Natural killer cell (primary cell): ENCODE data around the gene PIGK. TPM values are rescaled to one million over a fixed set of nuclear protein-coding genes. Genes with fewer than 3 reads are reported as not detected.
"Not testable (repeated sequence)": the region's sequence is repeated elsewhere in the genome, so short reads cannot be mapped to it uniquely, and the experiment has no call there.

ENCODE experiments used
- ATAC-seq, 3 donors: fragments of 150-1000 bp in 2 of 3; fragments of 200-7000 bp in 1 of 3; cut with Tn5 transposase; 1 replicate in 1 of 3; 2 replicates in 2 of 3; pipeline ENCODE4 v1.10.0; 2021; ENCODE audit warnings: mild to moderate bottlenecking in 2 of 3, moderate library complexity in 2 of 3
- DNase-seq, 2 donors: peaks; one replicate each; pipeline versions ENCODE4 v3.0.0 to v3.0.0-alpha.2; 2013 to 2021; ENCODE audit warnings: mixed read lengths in 1 of 2
- H3K27ac ChIP-seq: one replicate; pipeline ENCODE4 v1.5.1; 2013; ENCODE audit warnings: mild to moderate bottlenecking, low read length
- H3K27me3 ChIP-seq: one replicate; pipeline ENCODE4 v1.6.1; 2013; ENCODE audit warnings: low read length; ENCODE audit not compliant: control insufficient read depth, insufficient read depth
- H3K36me3 ChIP-seq: one replicate; pipeline ENCODE4 v1.6.1; 2013; ENCODE audit warnings: low read length; ENCODE audit not compliant: control insufficient read depth, insufficient read depth
- H3K4me1 ChIP-seq: one replicate; pipeline ENCODE4 v1.6.1; 2013; ENCODE audit warnings: low read length; ENCODE audit not compliant: control insufficient read depth, insufficient read depth
- H3K4me3 ChIP-seq: one replicate; pipeline ENCODE4 v1.5.1; 2013; ENCODE audit warnings: low read length
- H3K9me3 ChIP-seq: one replicate; pipeline ENCODE4 v1.6.1; 2013; ENCODE audit warnings: low read length; ENCODE audit not compliant: control insufficient read depth, insufficient read depth
- H3K27ac Mint-ChIP-seq, 2 donors: one replicate each; pipeline ENCODE4 v1.8.0; 2022; ENCODE audit warnings: mild to moderate bottlenecking in 2 of 2, mixed read lengths in 2 of 2, moderate library complexity in 1 of 2
- H3K27me3 Mint-ChIP-seq, 2 donors: one replicate each; pipeline ENCODE4 v1.8.0; 2022; ENCODE audit warnings: low read depth in 2 of 2, mixed read lengths in 2 of 2
- H3K36me3 Mint-ChIP-seq: one replicate; pipeline ENCODE4 v1.8.0; 2022; ENCODE audit warnings: mixed read lengths
- H3K4me1 Mint-ChIP-seq, 2 donors: one replicate each; pipeline ENCODE4 v1.8.0; 2022; ENCODE audit warnings: mixed read lengths in 2 of 2
- H3K4me3 Mint-ChIP-seq: one replicate; pipeline ENCODE4 v1.8.0; 2022; ENCODE audit warnings: mild to moderate bottlenecking, moderate library complexity, mixed read lengths
- H3K9me3 Mint-ChIP-seq, 2 donors: one replicate each; pipeline ENCODE4 v1.8.0; 2022; ENCODE audit warnings: mixed read lengths in 2 of 2
- CTCF ChIP-seq: fragments of 200-600 bp; IDR thresholded peaks from one replicate; pipeline ENCODE4 v1.8.0; 2022; ENCODE audit warnings: antibody characterized with exemption
- WGBS: methylation state at CpG from one replicate; pipeline ENCODE4 v1.1.7; 2013; ENCODE audit warnings: missing lambda C conversion rate; ENCODE audit not compliant: insufficient coverage; 5-methylcytosine and 5-hydroxymethylcytosine counted together
- intact Hi-C: fragments of 100-400 bp; cut with micrococcal nuclease; formaldehyde crosslinking; loops from one replicate; pipeline ENCODE4 v1.14.2; 2022
- total RNA-seq, 4 donors: library from RNA; stranded (reverse); fragments of 120-200 nt in 1 of 4; gene quantifications; one replicate each; pipeline versions ENCODE4 v1.2.3 to v1.2.4, GENCODE V29; 2013 to 2022

PIGK gene
- total RNA-seq, 3 donors from 2014 or later (not counting 1 experiment from before 2014, with no cell fraction given) = 25.4 to 29.9 (median 27.8) TPM

- Mint-ChIP-seq H3K4me1 (peaks cover 29 to 36% of the 10 kb centered on the region in 2 donors), H3K27me3 (no peaks in the 10 kb centered on the region), H3K27ac (no peak overlapping the region), H3K9me3 (peaks cover 0 to 2% of the 10 kb centered on the region in 2 donors), H3K36me3 (no peaks in the 10 kb centered on the region), H3K4me3 (no peak overlapping the region)
- Histone ChIP-seq H3K27ac (no peak overlapping the region), H3K9me3 (no peaks in the 10 kb centered on the region), H3K36me3 (no peaks in the 10 kb centered on the region), H3K4me1 (no peaks in the 10 kb centered on the region), H3K4me3 (no peak overlapping the region), H3K27me3 (no peaks in the 10 kb centered on the region)
- intact Hi-C loops = no loop called here
- ATAC-seq (no peak), DNase-seq (no peak)
- no peak for TF ChIP-seq CTCF
Observed at GRCh38 chr1:77193951-77194350, 25.3 kb downstream of the PIGK start.

- H3K4me1 Mint-ChIP-seq = peaks cover 14 to 15% of the 10 kb centered on the region in 2 donors
- no peak overlapping the region for H3K4me3 ChIP-seq
- intact Hi-C loops = no loop called here
- 94% methylated on average over 2 of the region's 4 CpGs for WGBS
- H3K36me3 ChIP-seq = no peaks in the 10 kb centered on the region
- H3K4me1 ChIP-seq = no peaks in the 10 kb centered on the region
- ATAC-seq (no peak), DNase-seq (no peak)
- H3K27ac ChIP-seq = no peak overlapping the region
- H3K9me3 ChIP-seq = no peaks in the 10 kb centered on the region
- H3K27me3 ChIP-seq = no peaks in the 10 kb centered on the region
- no peak for TF ChIP-seq CTCF
- H3K9me3 Mint-ChIP-seq = no peaks in the 10 kb centered on the region
- no peaks in the 10 kb centered on the region for H3K36me3 Mint-ChIP-seq
- H3K27me3 Mint-ChIP-seq = no peaks in the 10 kb centered on the region
- H3K27ac Mint-ChIP-seq = peak overlapping the region in 1 of 2 donors; percentile 26
- no peak overlapping the region for H3K4me3 Mint-ChIP-seq
Observed at GRCh38 chr1:77188770-77189169, 30.5 kb downstream of the PIGK start.

GRCh38 chr1:77186907-77187306 is 32.3 kb downstream of the PIGK start:
- H3K4me3 Mint-ChIP-seq, H3K27ac Mint-ChIP-seq, H3K36me3 ChIP-seq, ATAC-seq, H3K27me3 Mint-ChIP-seq, H3K27me3 ChIP-seq, intact Hi-C loops, DNase-seq, H3K9me3 ChIP-seq, H3K36me3 Mint-ChIP-seq, H3K4me3 ChIP-seq, H3K4me1 ChIP-seq, H3K27ac ChIP-seq, H3K9me3 Mint-ChIP-seq: not testable (repeated sequence)
- 96% methylated on average over 4 of the region's 4 CpGs for WGBS
- H3K4me1 Mint-ChIP-seq = peaks cover 15 to 28% of the 10 kb centered on the region in 2 donors

- peaks cover 9% of the 10 kb centered on the region for H3K36me3 Mint-ChIP-seq
- intact Hi-C loops = no loop called here
- DNase-seq (no peak), ATAC-seq (no peak)
- no peak overlapping the region for H3K4me3 Mint-ChIP-seq
- no peaks in the 10 kb centered on the region for H3K27me3 Mint-ChIP-seq
- no peak for TF ChIP-seq CTCF
- Histone ChIP-seq H3K27ac (no peak overlapping the region), H3K27me3 (no peaks in the 10 kb centered on the region), H3K9me3 (peaks cover 2% of the 10 kb centered on the region), H3K4me1 (no peaks in the 10 kb centered on the region), H3K4me3 (no peak overlapping the region), H3K36me3 (no peaks in the 10 kb centered on the region)
- H3K27ac Mint-ChIP-seq = no peak overlapping the region
- peaks cover 4 to 6% of the 10 kb centered on the region in 2 donors for H3K9me3 Mint-ChIP-seq
- 91% methylated on average over 2 of the region's 2 CpGs for WGBS
- peaks cover 0 to 14% of the 10 kb centered on the region in 2 donors for H3K4me1 Mint-ChIP-seq
Observed at GRCh38 chr1:77182083-77182482, 37.1 kb downstream of the PIGK start.
